ENCODE data around the gene CRBN.

Gene CRBN

DNA sequence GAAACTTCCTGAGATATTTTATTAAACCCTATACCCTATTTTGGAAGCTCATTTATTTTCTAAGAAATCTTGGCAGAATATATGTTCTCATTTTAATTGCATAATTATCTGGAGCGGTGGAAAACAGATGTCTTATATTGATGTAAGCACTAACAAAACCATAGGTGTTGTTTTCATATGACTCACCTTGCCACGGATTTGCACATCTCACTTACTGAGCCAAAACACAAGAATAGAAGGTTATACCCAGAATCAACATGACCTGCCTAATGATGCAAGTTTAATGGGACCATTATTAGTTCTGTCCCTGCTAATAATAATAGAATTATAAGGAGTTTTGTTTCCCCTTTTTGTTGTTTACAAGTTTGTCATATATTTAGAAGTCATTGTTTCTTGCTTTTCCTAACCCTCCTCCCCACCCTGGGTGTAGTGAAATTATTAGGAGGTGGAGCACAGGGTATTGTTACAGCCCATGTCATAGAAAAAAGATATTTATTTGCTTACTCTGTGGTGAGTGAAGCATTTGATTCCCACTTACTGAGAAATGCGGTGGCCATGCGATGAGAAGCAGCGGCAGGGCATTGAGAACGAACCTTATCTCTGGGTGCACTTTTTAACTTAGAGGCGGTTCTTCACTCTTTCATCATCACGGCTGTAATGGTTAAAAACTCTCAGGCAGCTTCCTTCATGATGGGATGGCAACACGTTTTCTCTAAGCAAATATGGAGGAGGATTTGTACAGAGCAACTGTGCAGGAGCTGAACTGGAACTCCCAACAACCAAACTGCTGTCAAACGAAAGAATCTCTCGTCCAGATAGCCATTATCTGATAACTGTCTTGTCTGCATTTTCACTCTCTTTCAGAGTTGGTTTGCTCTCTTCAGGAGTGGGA lies 69.8 kb downstream of the CRBN start:
- no peak for DNase-seq

DNA sequence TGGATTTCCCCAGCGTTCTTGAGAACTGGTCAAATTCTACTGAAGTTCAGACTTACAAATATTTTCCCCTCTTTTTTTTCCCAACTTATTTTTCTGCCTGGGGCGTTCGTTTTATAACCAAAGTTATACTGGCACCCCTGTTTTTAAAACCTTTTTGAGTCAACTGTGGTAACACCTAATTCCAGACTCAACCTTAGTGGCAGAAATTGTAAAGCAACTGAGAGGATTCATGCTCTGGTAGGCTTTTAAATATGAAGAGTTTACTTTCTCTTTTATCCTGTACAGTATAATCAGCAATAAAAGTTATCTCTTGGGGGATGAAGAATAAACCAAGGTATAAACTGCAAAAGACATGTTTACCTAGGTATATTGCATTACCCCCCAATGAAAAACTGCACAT lies 71.6 kb downstream of the CRBN start:
- DNase-seq, result no peak

DNA sequence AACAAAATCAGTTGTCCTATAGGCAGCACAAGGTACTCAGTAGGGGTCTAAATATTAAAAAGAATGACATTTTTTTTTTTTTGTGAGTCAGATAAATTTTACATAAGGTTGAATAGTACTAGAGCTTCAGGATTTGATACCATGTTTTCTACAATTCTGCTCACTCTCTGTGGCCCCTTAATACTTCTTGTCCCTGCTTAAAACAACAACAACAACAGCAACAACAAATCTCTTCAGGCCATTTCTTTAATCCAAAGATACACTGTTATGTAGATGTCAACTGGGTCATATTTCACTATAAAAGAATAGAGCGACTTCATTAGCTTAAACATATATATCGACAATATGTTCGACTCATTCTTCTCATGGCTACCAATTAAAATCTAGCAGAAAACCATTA lies 72.3 kb downstream of the CRBN start:
- DNase-seq, result no peak

DNA sequence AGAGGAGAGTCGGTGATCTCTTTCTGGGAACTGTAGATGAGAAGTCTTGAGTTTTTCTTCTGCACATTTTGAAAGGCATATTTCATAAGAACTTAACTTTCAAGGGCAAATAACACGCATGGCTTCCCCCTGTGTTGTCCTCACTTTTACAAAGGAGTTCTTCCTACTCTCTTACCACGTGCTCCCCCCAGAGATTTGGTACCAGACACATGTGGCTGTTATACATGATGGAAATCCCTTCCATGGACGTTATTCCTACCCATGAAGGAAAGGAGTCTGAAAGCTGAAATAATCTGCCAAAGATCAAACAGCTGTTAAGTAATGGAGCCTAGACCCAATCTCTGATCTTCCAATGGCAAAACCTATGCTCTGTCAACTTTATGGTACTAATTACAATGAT lies 73.7 kb downstream of the CRBN start:
- DNase-seq, result no peak

DNA sequence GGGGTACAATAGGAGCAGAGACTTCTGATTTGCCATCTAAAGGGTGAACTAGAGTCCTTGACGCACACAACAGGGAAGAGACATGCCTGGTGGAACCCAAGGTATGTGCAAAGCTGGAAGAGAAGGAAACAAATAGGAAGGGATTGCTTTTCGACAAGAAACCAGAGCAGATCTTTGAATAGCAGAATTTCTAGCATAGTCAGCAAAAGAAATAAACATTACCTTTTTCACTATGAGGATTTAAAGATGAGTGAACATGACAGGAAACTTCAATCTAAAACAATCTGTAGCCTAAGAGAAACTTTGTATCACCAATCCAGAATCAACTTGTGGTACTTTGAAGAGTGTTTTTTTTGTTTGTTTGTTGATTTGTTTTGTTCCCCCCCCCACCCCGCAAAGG lies 74.2 kb downstream of the CRBN start:
- no peak for DNase-seq

DNA sequence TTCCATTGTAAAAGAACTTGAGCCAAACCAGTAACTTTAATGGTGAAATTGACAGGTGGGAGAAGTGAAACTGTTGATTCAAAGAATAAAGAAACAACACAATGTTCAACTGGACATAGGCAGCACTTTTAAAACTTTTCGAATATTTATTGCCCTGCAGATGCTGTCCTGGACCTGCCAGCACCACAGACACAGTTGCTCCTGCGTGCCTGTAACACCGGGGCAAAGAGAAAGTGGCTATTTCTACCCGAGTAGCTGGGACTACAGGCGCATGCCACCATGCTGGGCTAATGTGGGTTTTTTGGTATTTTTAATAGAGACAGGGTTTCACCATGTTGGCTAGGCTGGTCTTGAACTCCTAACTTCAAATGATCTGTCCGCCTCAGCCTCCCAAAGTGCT lies 76.7 kb downstream of the CRBN start:
- no peak for DNase-seq

DNA sequence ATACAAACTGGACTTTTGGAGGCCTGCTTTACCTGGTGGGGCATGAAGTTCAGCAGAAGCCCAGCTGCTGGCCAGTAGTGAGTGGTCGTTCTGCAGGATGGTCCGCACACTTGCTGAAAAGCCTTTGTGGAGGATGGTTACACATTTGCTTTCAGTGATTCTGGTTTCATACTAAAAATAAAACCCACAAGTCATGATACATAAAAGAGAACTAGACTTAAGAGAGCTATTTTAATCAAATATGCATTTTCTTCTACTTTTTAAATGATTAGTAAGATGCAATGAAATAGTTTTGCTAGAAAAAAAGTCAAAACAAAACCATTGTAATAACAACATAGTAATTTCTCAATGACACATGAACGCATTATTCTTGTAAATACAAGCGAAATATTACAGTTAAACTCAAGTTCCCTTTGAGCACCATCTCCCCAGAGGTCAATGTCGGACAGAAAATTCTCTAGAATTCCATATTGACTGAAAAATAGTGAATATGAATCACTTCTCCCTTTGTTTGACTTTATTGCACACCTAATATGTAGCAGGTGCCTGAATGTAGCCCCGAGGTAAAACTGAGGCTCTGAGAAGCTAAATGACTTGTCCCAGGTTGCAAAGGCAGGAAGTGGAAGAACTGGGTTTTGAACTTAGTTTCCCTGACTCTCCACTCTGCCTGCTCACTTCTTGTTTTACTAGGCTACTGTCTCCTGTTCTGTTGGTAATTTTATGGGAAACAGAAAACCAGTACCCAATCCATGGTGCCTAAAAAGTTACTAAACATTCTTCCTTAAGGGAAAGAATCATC lies 77.6 kb downstream of the CRBN start:
- no peak for DNase-seq

Data from activated T-cell treated with anti-CD3 and anti-CD28 coated beads for 4 hours (primary cell).